HepG2 (cell line): ENCODE results near the gene TRAF3. TPM values are rescaled to one million over a fixed set of nuclear protein-coding genes. Genes with fewer than 3 reads are reported as not detected.
A peak's percentile ranks its signal among the peaks of the same experiment; 100 is the strongest.

ENCODE experiments used
- ATM ChIP-seq: fragments of 450-650 bp; IDR thresholded peaks from 2 replicates; pipeline ENCODE4 v1.7.1; 2017; ENCODE audit warnings: mild to moderate bottlenecking, borderline replicate concordance
- CEBPG ChIP-seq: IDR thresholded peaks from 2 replicates; pipeline ENCODE4 v1.6.1; 2016
- CREB1 ChIP-seq, 2 experiments: fragments of 450-650 bp in 1 of 2; IDR thresholded peaks; 2 replicates each; pipeline ENCODE4 v1.6.1; 2016 to 2017; ENCODE audit warnings: control low read depth in 1 of 2, mild to moderate bottlenecking in 1 of 2, missing compliant biosample characterization in 1 of 2, missing genetic modification characterization in 1 of 2
- FLYWCH1 ChIP-seq: sonication (generic); formaldehyde crosslinking; IDR thresholded peaks from 2 replicates; pipeline ENCODE4 v1.8.1; 2023; ENCODE audit warnings: mild to moderate bottlenecking, missing genetic modification reagents
- GATAD2A ChIP-seq: IDR thresholded peaks from 2 replicates; pipeline ENCODE4 v1.6.1; 2016
- KDM1A ChIP-seq: IDR thresholded peaks from 2 replicates; pipeline ENCODE4 v1.6.1; 2016; ENCODE audit warnings: missing compliant biosample characterization
- KDM6A ChIP-seq: IDR thresholded peaks from 2 replicates; pipeline ENCODE4 v1.6.1; 2016; ENCODE audit warnings: low read depth
- MTF2 ChIP-seq: sonication (generic); formaldehyde crosslinking; IDR thresholded peaks from 2 replicates; pipeline ENCODE4 v1.5.0; 2020; ENCODE audit warnings: missing genetic modification reagents, borderline replicate concordance
- NCOA1 ChIP-seq: sonication (generic); formaldehyde crosslinking; IDR thresholded peaks from 2 replicates; pipeline ENCODE4 v1.9.0; 2021; ENCODE audit warnings: missing genetic modification reagents
- NRL ChIP-seq: sonication (generic); formaldehyde crosslinking; IDR thresholded peaks from 2 replicates; pipeline ENCODE4 v1.5.0; 2020; ENCODE audit warnings: missing genetic modification reagents, mild to moderate bottlenecking, moderate library complexity, borderline replicate concordance
- PITX1 ChIP-seq: sonication (generic); formaldehyde crosslinking; IDR thresholded peaks from 2 replicates; pipeline ENCODE4 v1.5.1; 2020; ENCODE audit warnings: mild to moderate bottlenecking, missing genetic modification reagents
- POLR2G ChIP-seq: fragments of 200-400 bp; formaldehyde crosslinking; IDR thresholded peaks from 2 replicates; pipeline ENCODE4 v1.6.1; 2018; ENCODE audit warnings: mild to moderate bottlenecking, low read depth, low read length, moderate library complexity
- RFXAP ChIP-seq: sonication (generic); formaldehyde crosslinking; IDR thresholded peaks from 2 replicates; pipeline ENCODE4 v1.4.0; 2020; ENCODE audit warnings: missing genetic modification reagents, borderline replicate concordance
- SAP130 ChIP-seq: IDR thresholded peaks from 2 replicates; pipeline ENCODE4 v1.6.1; 2016; ENCODE audit warnings: low read depth
- SETDB1 ChIP-seq: sonication (generic); formaldehyde crosslinking; IDR thresholded peaks from 2 replicates; pipeline ENCODE4 v1.5.1; 2020; ENCODE audit warnings: missing genetic modification reagents, mild to moderate bottlenecking, borderline replicate concordance
- SOX5 ChIP-seq: IDR thresholded peaks from 2 replicates; pipeline ENCODE4 v1.6.1; 2016; ENCODE audit warnings: borderline replicate concordance
- TEAD2 ChIP-seq: sonication (generic); formaldehyde crosslinking; IDR thresholded peaks from 2 replicates; pipeline ENCODE4 v1.9.0; 2021; ENCODE audit warnings: missing genetic modification reagents
- TGIF2 ChIP-seq: IDR thresholded peaks from 2 replicates; pipeline ENCODE4 v1.6.1; 2016; ENCODE audit warnings: control low read depth, missing compliant biosample characterization
- ZBTB21 ChIP-seq: sonication (generic); formaldehyde crosslinking; IDR thresholded peaks from 2 replicates; pipeline ENCODE4 v1.4.0; 2020; ENCODE audit warnings: missing genetic modification reagents
- ZBTB4 ChIP-seq: sonication (generic); formaldehyde crosslinking; IDR thresholded peaks from 2 replicates; pipeline ENCODE4 v1.4.0; 2020; ENCODE audit warnings: missing genetic modification reagents, mild to moderate bottlenecking, borderline replicate concordance
- ZNF274 ChIP-seq: sonication (generic); formaldehyde crosslinking; IDR thresholded peaks from 2 replicates; pipeline ENCODE4 v1.5.1; 2020; ENCODE audit warnings: mild to moderate bottlenecking, missing genetic modification reagents
- ZNF280B ChIP-seq: sonication (generic); formaldehyde crosslinking; IDR thresholded peaks from 2 replicates; pipeline ENCODE4 v1.5.0; 2020; ENCODE audit warnings: missing genetic modification reagents, mild to moderate bottlenecking, borderline replicate concordance
- ZNF317 ChIP-seq: sonication (generic); formaldehyde crosslinking; IDR thresholded peaks from 2 replicates; pipeline ENCODE4 v1.5.0; 2020; ENCODE audit warnings: mild to moderate bottlenecking, missing genetic modification reagents
- ZNF326 ChIP-seq: sonication (generic); formaldehyde crosslinking; IDR thresholded peaks from 2 replicates; pipeline ENCODE4 v1.4.0; 2020; ENCODE audit warnings: missing genetic modification reagents, borderline replicate concordance
- ZNF354B ChIP-seq: sonication (generic); formaldehyde crosslinking; IDR thresholded peaks from 2 replicates; pipeline ENCODE4 v1.8.0; 2022; ENCODE audit warnings: mild to moderate bottlenecking, missing genetic modification reagents
- ZNF570 ChIP-seq: sonication (generic); formaldehyde crosslinking; IDR thresholded peaks from 2 replicates; pipeline ENCODE4 v1.4.0; 2020; ENCODE audit warnings: mild to moderate bottlenecking, missing genetic modification reagents, borderline replicate concordance
- polyA plus RNA-seq, 8 experiments: library from polyadenylated mRNA; depleted of rRNA in 3 of 8; stranded (reverse) in 7 of 8; unstranded in 1 of 8; fragments of >200 nt; fragmentation: Illumina TruSeq in 4 of 8; extraction: Trizol in 4 of 8; gene quantifications; 2 replicates each; pipeline versions ENCODE4 v1.2.1 to v1.2.3, GENCODE V29; 2011 to 2016; ENCODE audit warnings: low read depth in 4 of 8, missing spikeins in 1 of 8, mixed read lengths in 1 of 8; ENCODE audit not compliant: insufficient read depth in 1 of 8
- total RNA-seq, 5 experiments: library from RNA; depleted of rRNA; stranded (reverse); fragments of >200 nt; fragmentation: Illumina TruSeq; extraction: Trizol; gene quantifications; 2 replicates each; pipeline ENCODE4 v1.2.3, GENCODE V29; 2016; ENCODE audit warnings: low read depth in 1 of 5

TRAF3 gene
- total and polyA plus RNA-seq, 2 of the 13 experiments (the other 11 are each of a cell fraction or from before 2014, with no cell fraction given) = 6.9 to 12.2 TPM

- TF ChIP-seq ZBTB4 (CRISPR knock-in tag) = no peak
- TF ChIP-seq ATM = no peak
- no peak for TF ChIP-seq TEAD2 (CRISPR knock-in tag)
- no peak for TF ChIP-seq PITX1 (CRISPR knock-in tag)
- TF ChIP-seq SAP130 (CRISPR knock-in tag) = peak; percentile 70
- no peak for TF ChIP-seq ZNF570
- TF ChIP-seq TGIF2 (CRISPR knock-in tag) = no peak
- no peak for TF ChIP-seq NRL
- TF ChIP-seq SOX5 (CRISPR knock-in tag) = no peak
- no peak for TF ChIP-seq ZNF317
- TF ChIP-seq GATAD2A (CRISPR knock-in tag) = 0 out of 2 replicates have a peak, but pooled peaks have one; percentile 25
- no peak for TF ChIP-seq SETDB1 (CRISPR knock-in tag)
- TF ChIP-seq NCOA1 (CRISPR knock-in tag) = no peak
- no peak for TF ChIP-seq RFXAP (CRISPR knock-in tag)
- no peak for TF ChIP-seq ZNF354B (CRISPR knock-in tag)
- peak; percentile 35; the same call in 1 of the 2 replicates for TF ChIP-seq ZBTB21 (CRISPR knock-in tag)
- TF ChIP-seq ZNF274 (CRISPR knock-in tag) = no peak
- TF ChIP-seq ZNF280B (CRISPR knock-in tag) = no peak
- no peak for TF ChIP-seq MTF2 (CRISPR knock-in tag)
- no peak for TF ChIP-seq KDM1A (CRISPR knock-in tag)
- no peak for TF ChIP-seq POLR2G
- peak; percentile 94 for TF ChIP-seq CEBPG (CRISPR knock-in tag)
- no peak for TF ChIP-seq FLYWCH1 (CRISPR knock-in tag)
- TF ChIP-seq ZNF326 (CRISPR knock-in tag) = no peak
- TF ChIP-seq CREB1 (IDR thresholded peaks at IDR 0.05) = no peak; the same call in 1 of the 2 replicates
- 0 out of 2 replicates have a peak, but pooled peaks have one; percentile 33 for TF ChIP-seq CREB1 (CRISPR knock-in tag; IDR thresholded peaks at IDR 0.05)
- TF ChIP-seq KDM6A (CRISPR knock-in tag) = no peak
Observed at GRCh38 chr14:102795060-102795925, 18.0 kb downstream of the TRAF3 start (continued).
